HK-2 (cell line): ENCODE data around the gene RPL18.
"Not testable (repeated sequence)": the region's sequence is repeated elsewhere in the genome, so short reads cannot be mapped to it uniquely, and the experiment has no call there.

ENCODE experiments used
- DNase-seq: peaks from one replicate; pipeline ENCODE4 v3.0.0-alpha.2; 2018; ENCODE audit not compliant: unreplicated experiment

The RPL18 gene

GRCh38 chr19:48618916-48619691, at the start of gene RPL18, which contains the start of gene SPHK2:
Gene RPL18 (minus strand): TSS chr19:48619178. CDS start chr19:48619143, 35 bp downstream.
Gene SPHK2 (plus strand): TSS chr19:48619506. CDS start chr19:48620515, 1,009 bp downstream.
- DNase-seq = peak; percentile 98

GRCh38 chr19:48668761-48669160, 49.8 kb upstream of the RPL18 start:
- no peak for DNase-seq

- no peak for DNase-seq
Observed at GRCh38 chr19:48668332-48668731, 49.4 kb upstream of the RPL18 start.

- no peak for DNase-seq
Observed at GRCh38 chr19:48665786-48666185, 46.8 kb upstream of the RPL18 start.

GRCh38 chr19:48664476-48664875, 45.5 kb upstream of the RPL18 start:
- DNase-seq = no peak

- DNase-seq = no peak
Observed at GRCh38 chr19:48663667-48664066, 44.7 kb upstream of the RPL18 start.

- DNase-seq = no peak
Observed at GRCh38 chr19:48661711-48662090, 42.7 kb upstream of the RPL18 start.

- peak; percentile 80 for DNase-seq
Observed at GRCh38 chr19:48660852-48661710, 42.1 kb upstream of the RPL18 start.

- no peak for DNase-seq
Observed at GRCh38 chr19:48659768-48660167, 40.8 kb upstream of the RPL18 start.

- DNase-seq = no peak
Observed at GRCh38 chr19:48658483-48658882, 39.5 kb upstream of the RPL18 start.

- not testable (repeated sequence) for DNase-seq
Observed at GRCh38 chr19:48657828-48658227, 38.9 kb upstream of the RPL18 start.

GRCh38 chr19:48656840-48657474, 38.0 kb upstream of the RPL18 start:
- no peak for DNase-seq

GRCh38 chr19:48654299-48655059, 35.5 kb upstream of the RPL18 start:
- DNase-seq = no peak

GRCh38 chr19:48651683-48652048, 32.7 kb upstream of the RPL18 start:
- DNase-seq = no peak

GRCh38 chr19:48650974-48651682, 32.1 kb upstream of the RPL18 start:
- no peak for DNase-seq

GRCh38 chr19:48648134-48648533, 29.2 kb upstream of the RPL18 start:
- no peak for DNase-seq

GRCh38 chr19:48646722-48647216, 27.8 kb upstream of the RPL18 start:
- DNase-seq = no peak

- peak; percentile 87 for DNase-seq
Observed at GRCh38 chr19:48646001-48646721, 27.2 kb upstream of the RPL18 start, which contains the start of gene CA11. Gene CA11 (minus strand): TSS chr19:48646187. CDS start chr19:48645632, 555 bp downstream.

- no peak for DNase-seq
Observed at GRCh38 chr19:48645620-48646000, 26.6 kb upstream of the RPL18 start.
